NCI-H2196 treated with DMSO at 0.1 percent for 48 hours (cell line): Measurements from ENCODE around the gene PAEP.
"Not testable (repeated sequence)": the region's sequence is repeated elsewhere in the genome, so short reads cannot be mapped to it uniquely, and the experiment has no call there.

ENCODE experiments used
- DNase-seq: peaks from one replicate; lab custom pipeline; 2025; ENCODE audit not compliant: unreplicated experiment; lab: John Stamatoyannopoulos, UW

The PAEP gene

GRCh38 chr9:135561391-135562234, at the start of gene PAEP:
PAEP (plus strand) TSS chr9:135561756.
- DNase-seq, result no peak

GRCh38 chr9:135512241-135512603, 49.3 kb upstream of the PAEP start:
- no peak for DNase-seq

GRCh38 chr9:135512904-135513303, 48.7 kb upstream of the PAEP start:
- DNase-seq, result no peak

GRCh38 chr9:135513351-135513846, 48.2 kb upstream of the PAEP start:
- no peak for DNase-seq

GRCh38 chr9:135513906-135514305, 47.6 kb upstream of the PAEP start:
- not testable (repeated sequence) for DNase-seq

GRCh38 chr9:135514342-135515082, 47.0 kb upstream of the PAEP start:
- no peak for DNase-seq

GRCh38 chr9:135515083-135515951, 46.2 kb upstream of the PAEP start:
- no peak for DNase-seq

- DNase-seq, result no peak
Measured at GRCh38 chr9:135516132-135516860, 45.3 kb upstream of the PAEP start.

GRCh38 chr9:135517407-135517822, 44.1 kb upstream of the PAEP start:
- DNase-seq, result no peak

GRCh38 chr9:135519179-135519971, 42.2 kb upstream of the PAEP start:
- no peak for DNase-seq

- no peak for DNase-seq
Measured at GRCh38 chr9:135520916-135521607, 40.5 kb upstream of the PAEP start, which contains the start of gene LCN1. LCN1 (plus strand) TSS chr9:135521440; CDS start chr9:135521498, 58 bp downstream.

GRCh38 chr9:135521608-135522095, 39.9 kb upstream of the PAEP start:
- no peak for DNase-seq

- no peak for DNase-seq
Measured at GRCh38 chr9:135522137-135522877, 39.2 kb upstream of the PAEP start.

- no peak for DNase-seq
Measured at GRCh38 chr9:135522931-135523330, 38.6 kb upstream of the PAEP start.

GRCh38 chr9:135523521-135524129, 37.9 kb upstream of the PAEP start:
- no peak for DNase-seq

GRCh38 chr9:135524130-135524861, 37.3 kb upstream of the PAEP start:
- DNase-seq, result no peak
